ENCODE results near the gene ANKRD12.

- TF ChIP-seq, protein P1, sequence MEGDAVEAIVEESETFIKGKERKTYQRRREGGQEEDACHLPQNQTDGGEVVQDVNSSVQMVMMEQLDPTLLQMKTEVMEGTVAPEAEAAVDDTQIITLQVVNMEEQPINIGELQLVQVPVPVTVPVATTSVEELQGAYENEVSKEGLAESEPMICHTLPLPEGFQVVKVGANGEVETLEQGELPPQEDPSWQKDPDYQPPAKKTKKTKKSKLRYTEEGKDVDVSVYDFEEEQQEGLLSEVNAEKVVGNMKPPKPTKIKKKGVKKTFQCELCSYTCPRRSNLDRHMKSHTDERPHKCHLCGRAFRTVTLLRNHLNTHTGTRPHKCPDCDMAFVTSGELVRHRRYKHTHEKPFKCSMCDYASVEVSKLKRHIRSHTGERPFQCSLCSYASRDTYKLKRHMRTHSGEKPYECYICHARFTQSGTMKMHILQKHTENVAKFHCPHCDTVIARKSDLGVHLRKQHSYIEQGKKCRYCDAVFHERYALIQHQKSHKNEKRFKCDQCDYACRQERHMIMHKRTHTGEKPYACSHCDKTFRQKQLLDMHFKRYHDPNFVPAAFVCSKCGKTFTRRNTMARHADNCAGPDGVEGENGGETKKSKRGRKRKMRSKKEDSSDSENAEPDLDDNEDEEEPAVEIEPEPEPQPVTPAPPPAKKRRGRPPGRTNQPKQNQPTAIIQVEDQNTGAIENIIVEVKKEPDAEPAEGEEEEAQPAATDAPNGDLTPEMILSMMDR (IDR thresholded peaks at IDR 0.05), result no peak
- TF ChIP-seq EZH2 (IDR thresholded peaks at IDR 0.05; ENCODE audit: borderline replicate concordance, insufficient read depth, low read depth, low read length, poor library complexity, severe bottlenecking), result no peak
Measured at GRCh38 chr18:9329471-9329870, 192.9 kb downstream of the ANKRD12 start.

Data from B cell (primary cell).